HG03025 (cell line): ENCODE data around the gene SLC35D2.
"Not testable (repeated sequence)": the region's sequence is repeated elsewhere in the genome, so short reads cannot be mapped to it uniquely, and the experiment has no call there.

Experiments used
- ATAC-seq: cut with Tn5 transposase; IDR thresholded peaks from one replicate; pipeline ENCODE4 v1.9.1; 2021; ENCODE audit warnings: mild to moderate bottlenecking, moderate library complexity; ENCODE audit not compliant: unreplicated experiment, low FRiP score

SLC35D2 gene

GRCh38 chr9:96400132-96400910, 16.8 kb upstream of the SLC35D2 start:
- no peak for ATAC-seq

- ATAC-seq, result no peak
Measured at GRCh38 chr9:96399325-96399633, 15.8 kb upstream of the SLC35D2 start.

- no peak for ATAC-seq
Measured at GRCh38 chr9:96398582-96399324, 15.2 kb upstream of the SLC35D2 start.

- no peak for ATAC-seq
Measured at GRCh38 chr9:96395964-96396363, 12.5 kb upstream of the SLC35D2 start.

GRCh38 chr9:96394832-96395496, 11.5 kb upstream of the SLC35D2 start:
- ATAC-seq, result no peak

- ATAC-seq, result no peak
Measured at GRCh38 chr9:96392263-96392662, 8.8 kb upstream of the SLC35D2 start.

- ATAC-seq, result no peak
Measured at GRCh38 chr9:96391021-96391765, 7.7 kb upstream of the SLC35D2 start.

GRCh38 chr9:96388144-96388543, 4.6 kb upstream of the SLC35D2 start:
- no peak for ATAC-seq

- no peak for ATAC-seq
Measured at GRCh38 chr9:96386157-96386556, 2.6 kb upstream of the SLC35D2 start.

GRCh38 chr9:96382839-96383164, 709 bp downstream of the SLC35D2 start:
- no peak for ATAC-seq

GRCh38 chr9:96382175-96382574, 1.3 kb downstream of the SLC35D2 start:
- ATAC-seq, result no peak

- no peak for ATAC-seq
Measured at GRCh38 chr9:96381696-96382095, 1.8 kb downstream of the SLC35D2 start.

- no peak for ATAC-seq
Measured at GRCh38 chr9:96381125-96381524, 2.4 kb downstream of the SLC35D2 start.

- ATAC-seq, result no peak
Measured at GRCh38 chr9:96379461-96379860, 4.0 kb downstream of the SLC35D2 start.

- ATAC-seq, result no peak
Measured at GRCh38 chr9:96378187-96378586, 5.3 kb downstream of the SLC35D2 start.

- no peak for ATAC-seq
Measured at GRCh38 chr9:96376891-96377874, 6.3 kb downstream of the SLC35D2 start.

- not testable (repeated sequence) for ATAC-seq
Measured at GRCh38 chr9:96375507-96375906, 8.0 kb downstream of the SLC35D2 start.

- ATAC-seq, result no peak
Measured at GRCh38 chr9:96367943-96368342, 15.6 kb downstream of the SLC35D2 start.

GRCh38 chr9:96363175-96363967, 20.1 kb downstream of the SLC35D2 start:
- ATAC-seq, result no peak
